Neuronal stem cell (in vitro differentiated cells): ENCODE data around the gene SOX8.
A peak's percentile ranks its signal among the peaks of the same experiment; 100 is the strongest.

Experiments
- DNase-seq: peaks from one replicate; pipeline ENCODE4 v3.0.0-alpha.2; 2013; ENCODE audit warnings: low spot score
- H2AFZ ChIP-seq: one replicate; pipeline ENCODE4 v1.6.1; 2013; ENCODE audit warnings: mild to moderate bottlenecking, low read length, inconsistent platforms
- H2AK5ac ChIP-seq: 2 replicates; pipeline ENCODE4 v1.6.1; 2013; ENCODE audit warnings: low read depth, mild to moderate bottlenecking, inconsistent platforms, low read length, moderate library complexity, mixed read lengths
- H2BK120ac ChIP-seq: 2 replicates; pipeline ENCODE4 v1.6.1; 2013; ENCODE audit warnings: low read depth, mild to moderate bottlenecking, inconsistent platforms, low read length, moderate library complexity, mixed read lengths
- H2BK12ac ChIP-seq: one replicate; pipeline ENCODE4 v1.6.1; 2013; ENCODE audit warnings: low read length, inconsistent platforms
- H2BK15ac ChIP-seq: 2 replicates; pipeline ENCODE4 v1.6.1; 2013; ENCODE audit warnings: mild to moderate bottlenecking, low read length, inconsistent platforms, mixed read lengths
- H2BK5ac ChIP-seq: one replicate; pipeline ENCODE4 v1.6.1; 2013; ENCODE audit warnings: inconsistent platforms, mild to moderate bottlenecking, low read length, moderate library complexity
- H3K14ac ChIP-seq: one replicate; pipeline ENCODE4 v1.6.1; 2013; ENCODE audit warnings: low read length, inconsistent platforms
- H3K18ac ChIP-seq: 2 replicates; pipeline ENCODE4 v1.6.1; 2013; ENCODE audit warnings: low read length, inconsistent platforms
- H3K23ac ChIP-seq: 2 replicates; pipeline ENCODE4 v1.6.1; 2013; ENCODE audit warnings: low read depth, mild to moderate bottlenecking, mixed read lengths, low read length, inconsistent platforms; ENCODE audit not compliant: poor library complexity
- H3K27ac ChIP-seq: replicated peaks from 3 replicates; pipeline ENCODE4 v1.5.1; 2013; ENCODE audit warnings: low read length, inconsistent platforms
- H3K27me3 ChIP-seq, 3 experiments: 2 replicates each; pipeline ENCODE4 v1.6.1; 2013; ENCODE audit warnings: low read length in 3 of 3, mild to moderate bottlenecking in 2 of 3, inconsistent platforms in 1 of 3, low read depth in 1 of 3, mixed read lengths in 1 of 3, moderate library complexity in 1 of 3; ENCODE audit not compliant: control insufficient read depth in 3 of 3, insufficient read depth in 3 of 3
- H3K36me3 ChIP-seq, 2 donors: replicated peaks in 1 of 2; 2 replicates each; pipeline ENCODE4 v1.6.1; 2013; ENCODE audit warnings: low read length in 2 of 2; ENCODE audit not compliant: control insufficient read depth in 2 of 2, insufficient read depth in 2 of 2
- H3K4ac ChIP-seq: 2 replicates; pipeline ENCODE4 v1.6.1; 2013; ENCODE audit warnings: inconsistent platforms, mild to moderate bottlenecking, low read length, moderate library complexity
- H3K4me1 ChIP-seq, 2 donors: 1 replicate in 1 of 2; 2 replicates in 1 of 2; pipeline ENCODE4 v1.6.1; 2013; ENCODE audit warnings: low read length in 2 of 2, low read depth in 1 of 2; ENCODE audit not compliant: control insufficient read depth in 2 of 2, insufficient read depth in 1 of 2
- H3K4me2 ChIP-seq: one replicate; pipeline ENCODE4 v1.6.1; 2013; ENCODE audit warnings: mild to moderate bottlenecking, low read length, inconsistent platforms; ENCODE audit not compliant: insufficient read depth, poor library complexity, severe bottlenecking
- H3K4me3 ChIP-seq, 2 donors: 2 replicates each; pipeline ENCODE4 v1.5.1; 2013; ENCODE audit warnings: low read length in 2 of 2, mild to moderate bottlenecking in 2 of 2, inconsistent platforms in 1 of 2, moderate library complexity in 1 of 2
- H3K79me1 ChIP-seq: one replicate; pipeline ENCODE4 v1.6.1; 2013; ENCODE audit warnings: low read depth, mild to moderate bottlenecking, inconsistent platforms, low read length, moderate library complexity
- H3K9ac ChIP-seq: one replicate; pipeline ENCODE4 v1.6.1; 2013; ENCODE audit warnings: mild to moderate bottlenecking, low read depth, low read length, inconsistent platforms; ENCODE audit not compliant: poor library complexity
- H3K9me3 ChIP-seq, 2 donors: replicated peaks in 1 of 2; 2 replicates each; pipeline versions ENCODE3 to v1.6.1; 2013; ENCODE audit warnings: low read length in 2 of 2, mild to moderate bottlenecking in 2 of 2, inconsistent platforms in 1 of 2, low read depth in 1 of 2, mixed read lengths in 1 of 2, moderate library complexity in 1 of 2; ENCODE audit not compliant: control insufficient read depth in 2 of 2, insufficient read depth in 1 of 2
- H4K8ac ChIP-seq: one replicate; pipeline ENCODE4 v1.6.1; 2013; ENCODE audit warnings: low read depth, mild to moderate bottlenecking, inconsistent platforms, low read length, moderate library complexity
- H4K91ac ChIP-seq: one replicate; pipeline ENCODE4 v1.6.1; 2013; ENCODE audit warnings: low read length, low read depth, mild to moderate bottlenecking, inconsistent platforms; ENCODE audit not compliant: poor library complexity
- WGBS, 2 donors: extraction: QIAGEN DNeasy Blood & Tissue Kit; methylation state at CpG; one replicate each; pipeline ENCODE4 v1.1.7; 2013; ENCODE audit warnings: missing lambda C conversion rate in 2 of 2, mixed read lengths in 1 of 2; ENCODE audit not compliant: insufficient read length in 2 of 2, insufficient replicate concordance in 1 of 2; ENCODE audit errors: extremely low coverage in 2 of 2; 5-methylcytosine and 5-hydroxymethylcytosine counted together

Gene SOX8

GRCh38 chr16:969508-970385 is 11.8 kb upstream of the SOX8 start:
- Histone ChIP-seq H4K8ac (no peak overlapping the region), H3K4me1 (peaks cover 15 to 27% of the 10 kb centered on the region in 2 donors), H3K79me1 (peaks cover 5% of the 10 kb centered on the region), H2AFZ (peak overlapping the region; percentile 98), H3K14ac (peak overlapping the region; percentile 97), H3K4me2 (peak overlapping the region; percentile 81), H3K9me3 (peaks cover 7 to 26% of the 10 kb centered on the region in 2 donors), H3K27ac (no peak overlapping the region), H3K36me3 (peaks cover 4 to 23% of the 10 kb centered on the region in 2 donors), H3K9ac (peak overlapping the region; percentile 98), H2AK5ac (peak overlapping the region; percentile 90), H3K23ac (peak overlapping the region; percentile 6), H2BK12ac (no peak overlapping the region), H3K4ac (no peak overlapping the region), H3K4me3 (peak overlapping the region; percentile 73 to 86), H3K27me3 (peaks cover 0 to 8% (median 0%) of the 10 kb centered on the region in 3 experiments), H3K18ac (peak overlapping the region; percentile 97), H2BK120ac (no peak overlapping the region), H2BK5ac (peak overlapping the region; percentile 79), H2BK15ac (peak overlapping the region; percentile 56), H4K91ac (no peak overlapping the region)
- DNase-seq, result no peak
- WGBS, 2 donors, result no CpG with 5 or more reads among the region's 55 CpGs

- Histone ChIP-seq H3K23ac (peak overlapping the region; percentile 6), H2BK5ac (peak overlapping the region; percentile 79), H3K4me1 (peaks cover 15 to 27% of the 10 kb centered on the region in 2 donors), H3K9ac (peak overlapping the region; percentile 98), H3K79me1 (peaks cover 5% of the 10 kb centered on the region), H3K4me3 (peak overlapping the region; percentile 73 to 86), H3K36me3 (peaks cover 4 to 23% of the 10 kb centered on the region in 2 donors), H2BK12ac (no peak overlapping the region), H3K27me3 (peaks cover 0 to 8% (median 0%) of the 10 kb centered on the region in 3 experiments), H4K8ac (no peak overlapping the region), H3K27ac (peak overlapping the region; percentile 64), H2AK5ac (peak overlapping the region; percentile 90), H3K4ac (no peak overlapping the region), H3K9me3 (peaks cover 6 to 20% of the 10 kb centered on the region in 2 donors), H2AFZ (peak overlapping the region; percentile 98), H4K91ac (no peak overlapping the region), H3K18ac (peak overlapping the region; percentile 97), H2BK15ac (peak overlapping the region; percentile 56), H2BK120ac (no peak overlapping the region), H3K4me2 (peak overlapping the region; percentile 81), H3K14ac (peak overlapping the region; percentile 97)
- no CpG with 5 or more reads among the region's 42 CpGs for WGBS, 2 donors
- peak; percentile 36 for DNase-seq
Measured at GRCh38 chr16:970386-970765, 11.2 kb upstream of the SOX8 start.

GRCh38 chr16:970766-971581 is 10.6 kb upstream of the SOX8 start, which contains the start of gene LMF1:
TSS of gene LMF1 (minus strand) at chr16:970984. CDS start at chr16:970980, 4 bp downstream.
- Histone ChIP-seq H3K4ac (peak within 1 kb of the TSS; percentile 87), H2BK120ac (peak within 1 kb of the TSS; percentile 97), H3K36me3 (peaks cover 4 to 18% of the 10 kb centered on the region in 2 donors), H2BK12ac (peak within 1 kb of the TSS; percentile 100), H3K9ac (peak within 1 kb of the TSS; percentile 98), H2AK5ac (peak within 1 kb of the TSS; percentile 99), H2BK5ac (peak within 1 kb of the TSS; percentile 79), H3K27me3 (peaks cover 0 to 8% (median 0%) of the 10 kb centered on the region in 3 experiments), H3K4me2 (peak within 1 kb of the TSS; percentile 81), H3K79me1 (peaks cover 3% of the 10 kb centered on the region), H4K8ac (no peak within 1 kb of the TSS), H3K18ac (peak within 1 kb of the TSS; percentile 98), H4K91ac (peak within 1 kb of the TSS; percentile 74), H2AFZ (peak within 1 kb of the TSS; percentile 98), H3K9me3 (peaks cover 0 to 14% of the 10 kb centered on the region in 2 donors), H3K4me1 (peaks cover 15 to 27% of the 10 kb centered on the region in 2 donors), H3K23ac (peak within 1 kb of the TSS; percentile 94), H3K14ac (peak within 1 kb of the TSS; percentile 97), H3K27ac (peak within 1 kb of the TSS; percentile 64), H2BK15ac (peak within 1 kb of the TSS; percentile 99), H3K4me3 (peak within 1 kb of the TSS; percentile 73 to 86)
- no CpG with 5 or more reads among the region's 71 CpGs for WGBS, 2 donors
- peak; percentile 89 for DNase-seq
